GM18858 (cell line): ENCODE data around the gene MAN2B2.

Experiments used
- ATAC-seq: cut with Tn5 transposase; IDR thresholded peaks from one replicate; pipeline ENCODE4 v1.9.1; 2021; ENCODE audit not compliant: unreplicated experiment

The MAN2B2 gene

GRCh38 chr4:6574747-6575502, at the start of gene MAN2B2:
TSS of gene MAN2B2 (plus strand) at chr4:6575189. CDS start at chr4:6575211, 22 bp downstream.
- ATAC-seq, result peak; percentile 84

GRCh38 chr4:6525474-6525873, 49.5 kb upstream of the MAN2B2 start:
- ATAC-seq, result no peak

- ATAC-seq, result no peak
Measured at GRCh38 chr4:6526156-6526555, 48.8 kb upstream of the MAN2B2 start.

GRCh38 chr4:6526671-6527091, 48.3 kb upstream of the MAN2B2 start:
- ATAC-seq, result no peak

- ATAC-seq, result no peak
Measured at GRCh38 chr4:6527259-6527658, 47.7 kb upstream of the MAN2B2 start.

- no peak for ATAC-seq
Measured at GRCh38 chr4:6527683-6528595, 47.0 kb upstream of the MAN2B2 start.

- no peak for ATAC-seq
Measured at GRCh38 chr4:6529021-6529420, 46.0 kb upstream of the MAN2B2 start.

GRCh38 chr4:6530301-6530700, 44.7 kb upstream of the MAN2B2 start:
- no peak for ATAC-seq

GRCh38 chr4:6530964-6531363, 44.0 kb upstream of the MAN2B2 start:
- ATAC-seq, result no peak

GRCh38 chr4:6532102-6532501, 42.9 kb upstream of the MAN2B2 start:
- ATAC-seq, result no peak

GRCh38 chr4:6532658-6533057, 42.3 kb upstream of the MAN2B2 start:
- ATAC-seq, result no peak

- no peak for ATAC-seq
Measured at GRCh38 chr4:6534050-6534449, 40.9 kb upstream of the MAN2B2 start.

- no peak for ATAC-seq
Measured at GRCh38 chr4:6534618-6535328, 40.2 kb upstream of the MAN2B2 start.

GRCh38 chr4:6535329-6535692, 39.7 kb upstream of the MAN2B2 start:
- ATAC-seq, result no peak

GRCh38 chr4:6535706-6536105, 39.3 kb upstream of the MAN2B2 start:
- no peak for ATAC-seq

- no peak for ATAC-seq
Measured at GRCh38 chr4:6538111-6538510, 36.9 kb upstream of the MAN2B2 start.

GRCh38 chr4:6538575-6538974, 36.4 kb upstream of the MAN2B2 start:
- ATAC-seq, result no peak

GRCh38 chr4:6539009-6539764, 35.8 kb upstream of the MAN2B2 start:
- no peak for ATAC-seq

- no peak for ATAC-seq
Measured at GRCh38 chr4:6540879-6541278, 34.1 kb upstream of the MAN2B2 start.

GRCh38 chr4:6541789-6542188, 33.2 kb upstream of the MAN2B2 start:
- no peak for ATAC-seq

- no peak for ATAC-seq
Measured at GRCh38 chr4:6542951-6543350, 32.0 kb upstream of the MAN2B2 start.
